ENCODE measurements around the gene PGRMC1. TPM values are rescaled to one million over a fixed set of nuclear protein-coding genes. Genes with fewer than 3 reads are reported as not detected.

The PGRMC1 gene
- total RNA-seq, 1 experiment from 2014 or later = 83.3 TPM

- intact Hi-C loops (cut with micrococcal nuclease; ENCODE audit: unreplicated experiment) = no loop called here
- ATAC-seq (no peak), DNase-seq (ENCODE audit: low read depth, low spot score) (no peak)
- H3K4me1 ChIP-seq (ENCODE audit: control insufficient read depth, insufficient read depth, low read length) = no peaks in the 10 kb centered on the region
- ChIA-PET POLR2A (no interaction called here), CTCF (interaction anchor here (0.5 to 1.4 kb wide), 4 partner anchors 70 to 229 kb away, joined by 3 to 4 read pairs (median 4); no protein-coding TSS in a partner anchor)
- no peaks in the 10 kb centered on the region; the same call in 1 of the 2 replicates for H3K27me3 ChIP-seq (ENCODE audit: control insufficient read depth, insufficient read depth, low read length)
- TF ChIP-seq CTCF (IDR thresholded peaks at IDR 0.05) (peak; percentile 24), REST (IDR thresholded peaks at IDR 0.05; ENCODE audit: insufficient read depth in 1 of 2, low read depth in 2 of 2, low read length in 1 of 2) (no peak), TCF7L2 (IDR thresholded peaks at IDR 0.05; ENCODE audit: low read depth, low read length) (no peak), SIN3A (IDR thresholded peaks at IDR 0.05; ENCODE audit: borderline replicate concordance, insufficient read depth, low read depth, low read length) (no peak)
- no peaks in the 10 kb centered on the region for H3K9me3 ChIP-seq (ENCODE audit: control insufficient read depth, insufficient read depth, low read depth, low read length)
- H3K36me3 ChIP-seq (ENCODE audit: control insufficient read depth, insufficient read depth, low read length) = no peaks in the 10 kb centered on the region
- H3K27ac ChIP-seq (ENCODE audit: low read length) = no peak overlapping the region
- no TSS peak for BruUV-seq (replicated peaks)
- in situ Hi-C loops (cut with HindIII; ENCODE audit: low pct_unique_long_range_greater_than_20kb, low sequenced_read_pairs) = no loop called here
- H3K4me3 ChIP-seq (ENCODE audit: low read depth in 2 of 2, low read length in 2 of 2) = no peak overlapping the region
Measured at GRCh38 chrX:119194621-119195020, 41.5 kb upstream of the PGRMC1 start.

GRCh38 chrX:119201570-119201969 is 34.5 kb upstream of the PGRMC1 start:
- Histone ChIP-seq H3K27ac (ENCODE audit: low read length) (no peak overlapping the region), H3K4me3 (ENCODE audit: low read depth in 2 of 2, low read length in 2 of 2) (no peak overlapping the region), H3K27me3 (ENCODE audit: control insufficient read depth, insufficient read depth, low read length) (no peaks in the 10 kb centered on the region; the same call in 1 of the 2 replicates), H3K4me1 (ENCODE audit: control insufficient read depth, insufficient read depth, low read length) (no peaks in the 10 kb centered on the region), H3K9me3 (ENCODE audit: control insufficient read depth, insufficient read depth, low read depth, low read length) (no peaks in the 10 kb centered on the region), H3K36me3 (ENCODE audit: control insufficient read depth, insufficient read depth, low read length) (no peaks in the 10 kb centered on the region)
- DNase-seq (ENCODE audit: low read depth, low spot score) (no peak), ATAC-seq (no peak)
- POLR2A ChIA-PET = no interaction called here
- in situ Hi-C loops (cut with HindIII; ENCODE audit: low pct_unique_long_range_greater_than_20kb, low sequenced_read_pairs) = no loop called here
- no peak for TF ChIP-seq POLR2AphosphoS5 (IDR thresholded peaks at IDR 0.05; ENCODE audit: low read depth, low read length)
- no peak for TF ChIP-seq SIN3A (IDR thresholded peaks at IDR 0.05; ENCODE audit: borderline replicate concordance, insufficient read depth, low read depth, low read length)
- TF ChIP-seq CTCF (IDR thresholded peaks at IDR 0.05) = no peak
- no peak for TF ChIP-seq REST (IDR thresholded peaks at IDR 0.05; ENCODE audit: insufficient read depth in 1 of 2, low read depth in 2 of 2, low read length in 1 of 2)
- TF ChIP-seq TCF7L2 (IDR thresholded peaks at IDR 0.05; ENCODE audit: low read depth, low read length) = no peak
- CTCF ChIA-PET = no interaction called here
- intact Hi-C loops (cut with micrococcal nuclease; ENCODE audit: unreplicated experiment) = no loop called here
- BruUV-seq (replicated peaks) = no TSS peak

All from Panc1 (cell line).